DMS114 treated with DMSO at 0.1 percent for 48 hours (cell line): ENCODE measurements around the gene LILRA6.
"Not testable (repeated sequence)": the region's sequence is repeated elsewhere in the genome, so short reads cannot be mapped to it uniquely, and the experiment has no call there.

Experiments
- DNase-seq: peaks from one replicate; lab custom pipeline; 2025; ENCODE audit not compliant: unreplicated experiment; lab: John Stamatoyannopoulos, UW

The LILRA6 gene

GRCh38 chr19:54208784-54209057, 33.9 kb downstream of the LILRA6 start:
- DNase-seq: no peak

DNA sequence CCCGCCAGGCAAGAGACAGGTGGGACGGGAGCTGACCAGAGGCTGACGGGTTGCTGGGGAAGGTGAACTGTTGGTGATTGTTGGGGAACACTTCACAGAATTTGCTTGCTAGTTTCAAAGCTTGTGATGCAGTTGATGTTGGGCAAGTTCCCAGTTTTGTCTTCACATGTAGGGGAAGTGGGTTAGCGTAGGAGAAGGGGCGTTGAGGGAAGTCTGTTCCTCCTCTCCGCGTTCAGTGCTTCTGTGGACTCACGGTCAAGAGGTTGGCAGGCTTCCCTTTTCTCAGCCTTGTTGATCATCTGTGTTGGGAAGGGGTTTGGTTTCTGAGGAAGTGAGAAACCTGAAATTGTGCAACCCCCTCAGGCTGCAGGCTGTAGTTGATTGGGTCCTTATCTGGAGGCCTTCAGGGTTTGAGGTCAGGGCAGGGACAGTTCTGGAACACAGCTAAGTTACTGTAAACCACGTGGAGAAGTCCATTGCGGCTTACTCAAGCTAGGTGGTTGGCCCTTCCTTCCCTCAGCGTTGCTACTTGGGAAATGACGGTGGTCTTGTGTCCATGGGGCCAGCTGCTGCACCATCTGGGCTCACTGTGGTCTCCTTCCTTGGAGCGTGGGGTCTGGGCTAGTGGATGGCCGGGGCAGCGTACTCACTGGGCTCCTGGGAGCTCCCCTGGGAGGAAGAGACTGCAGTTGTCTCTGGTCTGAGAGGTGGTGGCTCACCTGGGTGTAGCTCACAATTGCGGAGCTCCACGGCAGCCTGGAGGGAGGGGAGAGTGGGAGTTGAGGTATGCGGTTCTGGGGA, 34.4 kb downstream of the LILRA6 start:
- DNase-seq: peak; percentile 30

DNA sequence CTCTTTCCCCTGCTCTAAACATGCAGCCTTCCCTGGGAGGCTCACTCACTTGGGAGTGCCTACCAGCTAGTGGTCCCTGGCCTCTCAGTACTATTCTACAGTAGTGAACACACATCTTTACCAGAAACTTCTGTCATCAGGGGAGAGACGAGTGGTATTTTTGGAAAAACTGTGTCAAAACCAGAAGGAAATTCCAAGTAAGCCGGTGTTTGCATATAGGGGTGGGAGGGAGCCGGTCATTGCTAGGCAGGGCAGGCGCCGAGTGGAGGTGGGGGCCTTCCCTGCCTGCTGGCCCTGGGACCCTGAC, 35.0 kb downstream of the LILRA6 start:
- DNase-seq: no peak

DNA sequence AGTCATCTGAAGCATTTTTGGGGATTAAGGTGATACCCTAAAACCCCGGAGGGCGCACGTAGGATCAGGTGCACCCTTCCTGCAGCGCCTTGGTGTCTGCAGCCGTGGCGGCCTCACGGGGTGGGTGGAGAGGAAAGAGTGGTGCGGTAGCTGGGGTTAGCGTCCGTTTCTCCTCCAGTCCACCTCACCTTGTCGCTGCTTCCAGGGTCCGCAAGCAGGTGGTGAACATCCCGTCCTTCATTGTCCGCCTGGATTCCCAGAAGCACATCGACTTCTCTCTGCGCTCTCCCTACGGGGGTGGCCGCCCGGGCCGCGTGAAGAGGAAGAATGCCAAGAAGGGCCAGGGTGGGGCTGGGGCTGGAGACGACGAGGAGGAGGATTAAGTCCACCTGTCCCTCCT, 35.4 kb downstream of the LILRA6 start:
- not testable (repeated sequence) for DNase-seq

DNA sequence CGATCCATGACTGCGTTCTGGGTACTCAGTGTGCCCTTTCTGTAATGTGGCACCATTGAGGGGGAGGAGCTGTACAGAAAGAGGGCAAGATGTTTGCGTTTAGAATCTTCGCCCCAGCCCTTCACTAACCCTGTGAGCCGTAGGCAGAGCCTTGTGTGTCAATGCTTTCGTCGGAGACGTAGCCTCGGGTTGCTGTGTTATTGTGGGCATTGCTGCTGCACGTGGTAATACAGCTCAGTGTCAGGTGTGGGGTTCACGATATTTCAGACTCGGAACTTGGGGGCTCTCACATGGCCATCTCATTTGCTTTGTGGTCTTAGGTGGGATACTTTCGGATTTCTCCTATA, 35.8 kb downstream of the LILRA6 start:
- DNase-seq: no peak

DNA sequence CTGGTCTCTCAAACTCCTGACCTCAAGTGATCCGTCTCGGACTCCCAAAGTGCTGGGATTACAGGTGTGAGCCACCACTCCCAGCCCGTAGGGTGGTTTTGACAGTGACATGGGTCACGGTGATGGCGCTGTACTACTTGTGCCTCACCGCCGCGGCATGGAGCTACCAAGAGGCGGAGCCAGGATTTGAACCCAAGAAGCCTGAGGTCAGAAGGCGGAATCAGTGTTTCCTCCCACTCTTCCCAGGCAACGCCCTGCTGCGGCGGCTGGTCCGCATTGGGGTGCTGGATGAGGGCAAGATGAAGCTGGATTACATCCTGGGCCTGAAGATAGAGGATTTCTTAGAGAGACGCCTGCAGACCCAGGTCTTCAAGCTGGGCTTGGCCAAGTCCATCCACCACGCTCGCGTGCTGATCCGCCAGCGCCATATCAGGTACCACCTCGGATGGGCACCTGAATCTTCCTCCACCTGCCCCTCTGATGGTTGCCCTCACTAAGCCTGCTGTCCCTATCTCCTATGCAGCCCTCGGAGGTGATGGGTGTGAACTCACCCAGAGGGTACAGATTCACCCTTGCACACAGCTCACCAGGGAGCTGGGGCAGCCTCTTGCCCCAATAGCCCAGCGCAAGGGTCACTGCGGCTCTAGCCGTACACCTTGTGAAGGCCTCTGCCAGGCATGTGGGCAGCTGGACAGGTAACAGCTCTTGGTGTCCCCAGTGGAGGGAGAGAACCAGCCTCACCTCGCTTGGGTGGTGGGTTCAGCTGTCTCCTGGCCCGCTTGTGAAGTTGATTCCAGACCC, 36.4 kb downstream of the LILRA6 start:
- no peak for DNase-seq

DNA sequence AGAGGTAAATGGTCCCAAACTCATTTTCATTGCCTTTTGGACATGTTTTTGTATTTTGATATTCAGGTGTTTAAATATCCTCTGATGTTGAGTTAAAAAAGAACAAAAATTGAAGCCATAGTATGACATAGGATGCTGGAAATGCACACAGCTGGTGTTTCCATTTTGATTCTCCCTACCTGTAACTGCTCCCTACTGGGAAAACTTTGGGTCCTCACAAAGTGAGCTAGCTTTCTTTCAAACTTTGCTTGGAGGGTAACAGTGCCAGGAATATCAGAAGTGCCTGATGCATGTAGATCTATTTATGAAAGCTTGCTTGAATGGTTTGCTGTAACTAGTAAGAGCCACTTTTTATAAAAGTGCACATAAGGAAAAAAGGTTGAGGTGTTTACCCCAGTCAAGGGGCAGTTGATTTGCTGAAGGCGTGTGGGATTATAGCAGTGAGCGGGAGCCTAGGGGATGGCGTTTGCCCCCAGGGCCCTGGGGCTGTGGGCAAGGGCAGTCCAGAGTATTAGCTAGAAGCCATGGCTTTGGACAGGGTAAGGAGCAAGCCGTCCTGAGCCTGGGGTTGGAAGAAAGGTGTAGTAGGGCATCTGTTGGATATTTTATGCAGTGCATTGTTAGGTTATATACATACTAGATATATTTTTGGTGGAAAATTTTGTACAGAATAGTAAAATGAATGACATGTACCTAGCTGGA, 37.7 kb downstream of the LILRA6 start:
- no peak for DNase-seq

DNA sequence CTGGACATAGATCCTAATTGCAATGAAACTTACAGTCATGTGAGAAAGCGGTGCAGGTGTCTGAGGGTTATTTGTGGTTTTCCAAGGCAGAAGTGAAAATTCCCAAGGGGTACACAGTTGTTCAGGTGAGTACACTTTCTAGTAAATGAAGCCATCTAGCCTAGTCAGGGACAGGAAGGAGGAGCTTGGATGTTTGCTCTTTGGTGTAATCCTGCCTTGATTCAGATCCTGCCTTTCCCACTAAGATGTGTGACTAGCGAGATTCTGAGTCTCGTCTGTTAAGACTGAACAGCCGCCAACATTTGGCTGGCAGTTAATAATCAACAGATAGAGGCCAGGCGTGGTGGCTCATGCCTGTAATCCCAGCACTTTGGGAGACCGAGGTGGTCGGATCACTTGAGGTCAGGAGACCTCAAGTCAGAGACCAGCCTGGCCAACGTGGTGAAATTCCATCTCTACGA, 39.4 kb downstream of the LILRA6 start:
- no peak for DNase-seq

GRCh38 chr19:54201980-54202379, 40.6 kb downstream of the LILRA6 start:
- DNase-seq: no peak

DNA sequence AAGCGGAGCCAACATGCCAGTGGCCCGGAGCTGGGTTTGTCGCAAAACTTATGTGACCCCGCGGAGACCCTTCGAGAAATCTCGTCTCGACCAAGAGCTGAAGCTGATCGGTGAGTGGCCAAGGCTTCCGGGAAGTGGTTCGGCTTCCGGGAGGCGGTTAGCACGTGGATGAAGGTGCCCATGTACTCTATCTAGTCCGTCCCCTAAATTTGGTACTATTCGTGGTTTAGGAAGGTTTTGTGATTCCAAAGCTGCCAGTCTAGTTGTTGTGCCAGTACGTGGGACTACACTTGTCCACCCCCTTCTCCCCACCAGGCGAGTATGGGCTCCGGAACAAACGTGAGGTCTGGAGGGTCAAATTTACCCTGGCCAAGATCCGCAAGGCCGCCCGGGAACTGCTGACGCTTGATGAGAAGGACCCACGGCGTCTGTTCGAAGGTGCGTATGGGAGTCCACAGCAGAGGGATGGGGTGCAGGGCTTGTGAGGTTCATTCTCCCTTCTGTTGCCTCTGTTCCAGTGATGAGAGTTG, 41.4 kb downstream of the LILRA6 start:
- no peak for DNase-seq

- DNase-seq: no peak
Measured at GRCh38 chr19:54199401-54199800, 43.2 kb downstream of the LILRA6 start.

GRCh38 chr19:54197121-54197520, 45.5 kb downstream of the LILRA6 start:
- no peak for DNase-seq

DNA sequence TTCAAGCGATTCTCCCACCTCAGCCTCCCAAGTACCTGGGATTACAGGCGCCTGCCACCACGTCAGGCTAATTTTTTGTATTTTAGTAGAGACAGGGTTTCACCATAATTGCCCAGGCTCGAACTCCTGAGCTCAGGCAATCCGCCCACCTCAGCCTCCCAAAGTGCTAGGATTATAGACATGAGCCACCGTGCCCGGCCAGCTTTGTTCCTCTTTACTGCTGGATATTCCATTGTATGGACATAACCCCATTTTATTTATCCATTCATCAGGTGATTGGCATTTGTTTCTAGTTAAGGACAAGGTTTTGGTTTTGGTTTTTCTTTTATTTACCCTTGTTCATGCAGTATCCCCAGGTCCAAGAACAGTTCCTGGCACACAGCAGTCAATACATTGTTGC, 46.1 kb downstream of the LILRA6 start:
- DNase-seq: no peak

DNA sequence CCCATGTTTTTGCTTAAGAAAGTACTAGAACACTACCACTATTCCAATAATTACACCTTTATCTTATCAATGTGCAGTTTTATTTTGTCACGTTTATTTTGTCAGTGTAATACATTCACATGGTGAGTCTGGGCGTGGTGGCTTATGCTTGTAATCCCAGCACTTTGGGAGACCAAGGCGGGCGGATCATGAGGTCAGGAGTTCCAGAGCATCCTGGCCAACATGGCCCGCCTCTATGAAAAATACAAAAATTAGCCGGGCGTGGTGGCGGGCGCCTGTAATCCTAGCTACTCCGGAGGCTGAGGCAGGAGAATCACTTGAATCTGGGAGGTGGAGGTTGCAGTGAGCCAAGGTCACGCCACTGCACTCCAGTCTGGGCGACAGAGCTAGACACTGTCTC, 48.1 kb downstream of the LILRA6 start:
- not testable (repeated sequence) for DNase-seq

DNA sequence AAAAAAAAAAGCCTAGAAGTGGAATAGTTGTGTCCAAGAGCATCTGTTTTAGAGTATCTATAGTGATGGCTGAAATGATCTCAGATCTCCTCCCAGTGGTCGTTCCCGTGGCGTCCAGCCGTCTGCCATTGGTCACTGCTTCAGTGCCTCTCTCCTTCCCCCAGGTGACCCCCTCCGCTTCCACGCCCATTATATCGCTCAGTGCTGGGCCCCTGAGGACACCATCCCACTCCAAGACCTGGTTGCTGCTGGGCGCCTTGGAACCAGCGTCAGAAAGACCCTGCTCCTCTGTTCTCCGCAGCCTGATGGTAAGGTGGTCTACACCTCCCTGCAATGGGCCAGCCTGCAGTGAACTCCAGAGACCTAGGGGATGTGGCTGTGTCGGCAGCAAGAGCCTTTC, 49.6 kb downstream of the LILRA6 start:
- no peak for DNase-seq

DNA sequence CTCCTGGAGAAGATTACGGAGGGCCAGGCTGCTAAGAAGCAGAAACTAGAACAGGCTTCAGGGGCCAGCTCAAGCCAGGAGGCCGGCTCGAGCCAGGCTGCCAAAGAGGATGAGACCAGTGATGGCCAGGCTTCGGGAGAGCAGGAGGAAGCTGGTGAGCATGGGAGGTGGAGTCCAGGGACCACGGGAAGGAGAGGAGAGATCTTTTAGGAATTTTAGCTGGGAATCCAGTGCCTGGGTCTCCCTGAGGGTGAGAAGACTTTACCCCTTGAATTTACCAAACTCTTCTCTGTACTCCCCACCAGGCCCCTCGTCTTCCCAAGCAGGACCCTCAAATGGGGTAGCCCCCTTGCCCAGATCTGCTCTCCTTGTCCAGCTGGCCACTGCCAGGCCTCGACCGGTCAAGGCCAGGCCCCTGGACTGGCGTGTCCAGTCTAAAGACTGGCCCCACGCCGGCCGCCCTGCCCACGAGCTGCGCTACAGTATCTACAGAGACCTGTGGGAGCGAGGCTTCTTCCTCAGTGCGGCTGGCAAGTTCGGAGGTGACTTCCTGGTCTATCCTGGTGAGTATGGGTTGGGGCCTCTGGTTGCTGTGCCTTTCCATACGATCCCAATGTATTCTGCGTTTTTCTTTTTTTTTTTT, 50.7 kb downstream of the LILRA6 start:
- DNase-seq: no peak

- peak; percentile 76 for DNase-seq
Measured at GRCh38 chr19:54191011-54191810, 51.4 kb downstream of the LILRA6 start, which contains the start of gene TSEN34. TSEN34 (plus strand) TSS chr19:54191308; CDS start chr19:54191365, 57 bp downstream.

DNA sequence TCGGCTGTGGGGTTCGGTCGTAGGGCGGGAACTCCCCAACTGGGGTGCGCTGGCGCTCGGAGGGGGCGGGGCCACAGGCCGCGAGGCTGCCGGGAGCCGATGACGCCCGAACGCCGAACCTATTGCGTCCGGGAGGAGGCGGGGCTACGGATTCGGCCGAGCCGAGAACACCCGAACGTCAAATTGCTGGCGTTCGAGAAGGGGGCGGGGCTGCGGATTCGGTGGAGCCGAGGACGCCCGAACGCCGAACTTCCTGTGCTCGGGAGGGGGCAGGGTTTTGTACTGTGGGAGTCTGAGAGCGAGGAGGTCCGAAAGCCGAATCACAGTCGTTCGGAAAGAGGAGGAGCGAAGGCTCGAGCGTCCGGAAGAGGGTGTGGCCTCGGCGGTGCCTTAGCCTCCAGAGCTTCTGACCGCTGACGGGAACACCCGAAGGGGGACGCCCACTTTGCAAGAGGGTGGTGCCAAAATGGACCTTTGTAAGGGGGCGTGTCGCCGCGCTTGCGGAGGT, 52.0 kb downstream of the LILRA6 start:
- peak; percentile 98 for DNase-seq

DNA sequence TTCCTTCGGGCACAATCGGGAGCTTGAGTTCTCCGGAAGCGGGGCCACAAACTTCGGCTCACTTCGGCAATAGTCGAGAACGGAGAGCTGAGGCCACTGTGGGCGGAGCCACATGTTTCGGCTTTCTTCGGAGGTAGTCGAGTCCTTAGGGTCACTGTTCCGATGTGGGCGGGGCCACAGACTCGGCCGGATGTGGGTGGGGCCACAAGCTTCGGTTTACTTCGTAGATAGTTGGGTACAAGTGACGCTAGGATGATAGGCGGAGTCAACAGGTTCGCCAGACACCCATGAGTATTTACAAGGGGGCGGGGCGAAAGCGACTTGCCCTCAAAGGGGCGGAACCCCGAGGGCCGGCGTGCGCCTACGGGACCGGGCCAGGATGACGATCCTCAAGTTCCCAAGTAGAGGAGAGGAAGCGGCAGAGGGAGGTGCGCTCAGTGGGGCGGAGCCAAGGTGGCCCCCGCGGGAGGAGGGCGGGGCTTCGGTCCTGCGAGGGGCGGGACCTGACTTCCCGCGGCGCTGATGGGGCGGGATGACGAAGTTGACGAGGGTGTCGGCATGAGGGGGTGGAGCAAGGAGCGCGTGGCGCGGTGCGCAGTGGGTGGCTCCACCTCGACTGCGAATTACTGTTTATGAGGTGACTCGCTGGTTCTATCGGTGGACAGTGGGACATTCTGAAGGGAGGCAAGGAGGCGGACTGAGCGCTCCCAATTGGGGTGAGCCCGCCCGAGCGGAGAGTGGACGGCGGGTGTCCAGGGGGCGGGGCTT, 52.7 kb downstream of the LILRA6 start:
- peak; percentile 100 for DNase-seq
